ENCODE data around the gene CWC15.

DNA sequence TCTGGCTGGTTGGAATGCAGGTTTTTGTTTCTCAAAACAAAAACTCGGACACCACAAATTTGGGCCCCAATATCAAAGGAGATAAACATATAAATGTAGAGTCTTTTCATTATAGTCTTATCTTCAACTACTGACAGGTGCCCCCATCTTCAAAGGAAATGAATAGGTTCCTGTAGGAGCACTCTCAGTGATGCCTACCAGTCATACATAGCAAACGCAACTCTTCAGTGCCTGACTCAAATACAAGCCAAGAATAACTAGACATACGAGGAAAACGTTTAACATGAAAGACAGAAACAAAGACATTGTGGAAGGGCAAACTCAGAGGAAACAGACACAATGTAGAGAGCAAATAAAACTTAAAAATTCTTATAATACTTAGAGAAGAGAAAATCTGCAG lies 14.0 kb upstream of the CWC15 start:
- no peak for TF ChIP-seq CTCF (tag by site-specific recombination; IDR thresholded peaks at IDR 0.05)
- no peak for TF ChIP-seq ZFP41 (tag by site-specific recombination; IDR thresholded peaks at IDR 0.05; ENCODE audit: borderline replicate concordance)
- no peak for TF ChIP-seq BCL11A (tag by site-specific recombination; IDR thresholded peaks at IDR 0.05; ENCODE audit: low read depth)
- no peak for TF ChIP-seq SCRT2 (tag by site-specific recombination; IDR thresholded peaks at IDR 0.05)
- no peak for TF ChIP-seq ZNF23 (tag by site-specific recombination; IDR thresholded peaks at IDR 0.05; ENCODE audit: borderline replicate concordance)
- TF ChIP-seq, protein P1, sequence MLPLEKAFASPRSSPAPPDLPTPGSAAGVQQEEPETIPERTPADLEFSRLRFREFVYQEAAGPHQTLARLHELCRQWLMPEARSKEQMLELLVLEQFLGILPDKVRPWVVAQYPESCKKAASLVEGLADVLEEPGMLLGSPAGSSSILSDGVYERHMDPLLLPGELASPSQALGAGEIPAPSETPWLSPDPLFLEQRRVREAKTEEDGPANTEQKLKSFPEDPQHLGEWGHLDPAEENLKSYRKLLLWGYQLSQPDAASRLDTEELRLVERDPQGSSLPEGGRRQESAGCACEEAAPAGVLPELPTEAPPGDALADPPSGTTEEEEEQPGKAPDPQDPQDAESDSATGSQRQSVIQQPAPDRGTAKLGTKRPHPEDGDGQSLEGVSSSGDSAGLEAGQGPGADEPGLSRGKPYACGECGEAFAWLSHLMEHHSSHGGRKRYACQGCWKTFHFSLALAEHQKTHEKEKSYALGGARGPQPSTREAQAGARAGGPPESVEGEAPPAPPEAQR (tag by site-specific recombination; IDR thresholded peaks at IDR 0.05) = no peak
- no peak for TF ChIP-seq ZNF48 (tag by site-specific recombination; IDR thresholded peaks at IDR 0.05)
- TF ChIP-seq, protein P2, sequence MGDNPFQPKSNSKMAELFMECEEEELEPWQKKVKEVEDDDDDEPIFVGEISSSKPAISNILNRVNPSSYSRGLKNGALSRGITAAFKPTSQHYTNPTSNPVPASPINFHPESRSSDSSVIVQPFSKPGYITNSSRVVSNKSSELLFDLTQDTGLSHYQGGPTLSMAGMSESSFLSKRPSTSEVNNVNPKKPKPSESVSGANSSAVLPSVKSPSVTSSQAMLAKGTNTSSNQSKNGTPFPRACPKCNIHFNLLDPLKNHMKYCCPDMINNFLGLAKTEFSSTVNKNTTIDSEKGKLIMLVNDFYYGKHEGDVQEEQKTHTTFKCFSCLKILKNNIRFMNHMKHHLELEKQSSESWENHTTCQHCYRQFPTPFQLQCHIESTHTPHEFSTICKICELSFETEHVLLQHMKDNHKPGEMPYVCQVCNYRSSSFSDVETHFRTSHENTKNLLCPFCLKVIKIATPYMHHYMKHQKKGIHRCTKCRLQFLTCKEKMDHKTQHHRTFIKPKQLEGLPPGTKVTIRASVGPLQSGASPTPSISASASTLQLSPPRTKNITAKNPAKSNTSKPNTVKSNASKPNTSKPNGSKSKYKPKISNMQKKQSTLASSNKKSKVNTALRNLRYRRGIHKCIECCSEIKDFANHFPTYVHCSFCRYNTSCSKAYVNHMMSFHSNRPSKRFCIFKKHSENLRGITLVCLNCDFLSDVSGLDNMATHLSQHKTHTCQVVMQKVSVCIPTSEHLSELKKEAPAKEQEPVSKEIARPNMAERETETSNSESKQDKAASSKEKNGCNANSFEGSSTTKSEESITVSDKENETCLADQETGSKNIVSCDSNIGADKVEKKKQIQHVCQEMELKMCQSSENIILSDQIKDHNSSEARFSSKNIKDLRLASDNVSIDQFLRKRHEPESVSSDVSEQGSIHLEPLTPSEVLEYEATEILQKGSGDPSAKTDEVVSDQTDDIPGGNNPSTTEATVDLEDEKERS (tag by site-specific recombination; IDR thresholded peaks at IDR 0.05) = no peak
- TF ChIP-seq, protein P3, sequence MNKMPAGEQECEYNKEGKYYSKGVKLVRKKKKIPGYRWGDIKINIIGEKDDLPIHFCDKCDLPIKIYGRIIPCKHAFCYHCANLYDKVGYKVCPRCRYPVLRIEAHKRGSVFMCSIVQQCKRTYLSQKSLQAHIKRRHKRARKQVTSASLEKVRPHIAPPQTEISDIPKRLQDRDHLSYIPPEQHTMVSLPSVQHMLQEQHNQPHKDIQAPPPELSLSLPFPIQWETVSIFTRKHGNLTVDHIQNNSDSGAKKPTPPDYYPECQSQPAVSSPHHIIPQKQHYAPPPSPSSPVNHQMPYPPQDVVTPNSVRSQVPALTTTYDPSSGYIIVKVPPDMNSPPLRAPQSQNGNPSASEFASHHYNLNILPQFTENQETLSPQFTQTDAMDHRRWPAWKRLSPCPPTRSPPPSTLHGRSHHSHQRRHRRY (tag by site-specific recombination; IDR thresholded peaks at IDR 0.05) = no peak
- no peak for TF ChIP-seq ZFP69B (tag by site-specific recombination; IDR thresholded peaks at IDR 0.05)
- TF ChIP-seq ZNF335 (tag by site-specific recombination; conservative IDR thresholded peaks at IDR 0.05) = no peak
- TF ChIP-seq PRDM1 (tag by site-specific recombination; IDR thresholded peaks at IDR 0.05) = no peak

Measured in HEK293 (cell line).